Muscle layer of duodenum (tissue), 2 donors: ENCODE data around the gene ZNF813.

Experiments
- H3K27ac ChIP-seq: one replicate; pipeline ENCODE4 v1.7.0; 2013; ENCODE audit warnings: mild to moderate bottlenecking, low read length
- H3K27me3 ChIP-seq: one replicate; pipeline ENCODE4 v1.7.0; 2013; ENCODE audit warnings: low read depth, mild to moderate bottlenecking, control low read depth, low read length
- H3K36me3 ChIP-seq, 2 donors: one replicate each; pipeline ENCODE4 v1.7.0; 2013; ENCODE audit warnings: low read length in 2 of 2, control low read depth in 1 of 2, mild to moderate bottlenecking in 1 of 2; ENCODE audit not compliant: insufficient read depth in 2 of 2, control insufficient read depth in 1 of 2
- H3K4me1 ChIP-seq, 2 donors: one replicate each; pipeline ENCODE4 v1.7.0; 2013; ENCODE audit warnings: low read length in 2 of 2, mild to moderate bottlenecking in 2 of 2, control low read depth in 1 of 2, moderate library complexity in 1 of 2; ENCODE audit not compliant: insufficient read depth in 2 of 2, control insufficient read depth in 1 of 2
- H3K4me3 ChIP-seq, 2 donors: one replicate each; pipeline ENCODE4 v1.7.0; 2013; ENCODE audit warnings: low read length in 2 of 2, low read depth in 1 of 2, mild to moderate bottlenecking in 1 of 2
- H3K9me3 ChIP-seq, 2 donors: one replicate each; pipeline ENCODE4 v1.7.0; 2013; ENCODE audit warnings: low read length in 2 of 2, control low read depth in 1 of 2, mild to moderate bottlenecking in 1 of 2; ENCODE audit not compliant: control insufficient read depth in 1 of 2
- donor health status: healthy.

ZNF813 gene

DNA sequence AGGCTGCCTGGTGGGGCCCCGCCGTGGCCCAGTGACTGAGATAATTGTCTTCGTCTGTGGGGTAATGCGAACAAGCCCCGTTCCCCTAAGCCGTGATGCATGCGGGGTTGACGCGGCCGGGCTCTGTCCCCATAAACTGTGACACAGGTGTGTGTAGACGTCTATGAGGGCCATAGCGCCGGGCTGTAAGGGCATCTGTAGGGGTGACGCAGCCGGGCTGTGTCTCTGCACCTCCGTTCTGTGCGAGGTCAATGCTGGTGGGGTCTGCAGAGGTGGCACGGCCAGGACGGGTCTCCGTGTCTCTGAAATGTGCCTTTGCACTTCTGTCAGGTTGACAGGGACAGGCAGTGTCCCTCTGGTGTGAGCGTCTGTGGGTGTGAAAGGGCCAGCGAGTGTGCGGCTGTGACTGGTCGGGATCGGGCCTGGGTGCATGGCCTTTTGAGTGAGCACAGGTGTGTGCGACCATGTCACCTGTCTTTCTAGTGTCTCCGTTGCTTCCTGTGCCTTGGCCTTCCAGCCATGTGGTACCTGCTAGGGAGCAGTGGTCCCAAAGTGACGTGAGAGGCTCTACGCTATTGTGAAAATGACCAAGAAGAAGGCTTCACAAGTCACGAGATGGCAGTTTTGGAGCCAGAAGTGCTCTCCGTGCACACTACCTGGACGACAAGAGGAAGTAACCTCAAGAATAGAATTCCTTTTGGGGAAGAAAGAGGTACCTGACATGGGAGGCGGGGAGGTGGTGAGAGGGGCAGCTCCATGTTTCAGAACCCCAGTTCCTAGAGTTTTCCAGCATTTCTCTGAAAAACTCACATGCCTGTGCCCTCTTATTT is 54.1 kb downstream of the ZNF813 start:
- peak overlapping the region; percentile 78 to 83 for H3K4me3 ChIP-seq
- peaks cover 4 to 10% of the 10 kb centered on the region in 2 donors for H3K4me1 ChIP-seq
- H3K27ac ChIP-seq = no peak overlapping the region
- H3K27me3 ChIP-seq = no peaks in the 10 kb centered on the region
- no peaks in the 10 kb centered on the region for H3K36me3 ChIP-seq
- peaks cover 0 to 7% of the 10 kb centered on the region in 2 donors for H3K9me3 ChIP-seq

DNA sequence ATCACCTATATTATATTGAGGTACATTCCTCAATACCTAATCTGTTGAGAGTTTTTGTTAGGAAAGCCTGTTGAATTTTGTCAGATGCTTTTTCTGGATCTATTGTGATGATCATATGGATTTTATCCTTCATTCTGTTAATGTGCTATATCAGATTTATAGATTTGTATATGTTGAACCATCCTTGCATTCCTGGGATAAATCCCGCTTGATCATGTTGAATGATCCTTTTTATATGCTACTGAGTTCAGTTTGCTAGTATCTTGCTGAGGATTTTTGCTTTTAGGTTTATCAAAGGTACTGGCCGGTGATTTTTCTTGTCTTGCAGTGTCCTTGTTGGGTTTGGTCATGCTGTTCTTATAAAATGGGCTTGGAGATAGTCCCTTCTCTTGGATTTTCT is 58.4 kb downstream of the ZNF813 start:
- Histone ChIP-seq H3K4me3 (no peak overlapping the region), H3K27ac (no peak overlapping the region), H3K4me1 (peaks cover 4 to 9% of the 10 kb centered on the region in 2 donors), H3K27me3 (no peaks in the 10 kb centered on the region), H3K36me3 (no peaks in the 10 kb centered on the region), H3K9me3 (peaks cover 0 to 7% of the 10 kb centered on the region in 2 donors)

DNA sequence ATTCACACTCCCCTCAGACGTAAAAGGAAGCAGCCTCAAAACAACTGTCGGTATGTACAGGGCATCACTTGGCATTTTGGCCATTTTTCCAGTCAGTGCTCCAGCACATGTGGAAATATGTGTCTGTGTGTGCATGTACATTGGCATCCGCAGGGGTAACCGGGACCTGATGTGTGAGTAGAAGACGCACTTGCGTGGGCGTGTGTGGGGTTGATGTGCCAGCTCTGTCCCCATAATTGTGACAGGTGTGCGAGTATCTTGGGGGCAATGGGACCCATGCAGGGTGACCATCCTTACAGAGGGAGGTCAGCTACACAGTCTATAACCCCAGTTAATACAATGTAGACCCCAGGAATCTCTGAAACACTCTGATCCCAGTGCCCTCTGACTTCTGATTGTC is 63.1 kb downstream of the ZNF813 start:
- Histone ChIP-seq H3K36me3 (no peaks in the 10 kb centered on the region), H3K4me1 (no peaks in the 10 kb centered on the region), H3K27me3 (no peaks in the 10 kb centered on the region), H3K27ac (no peak overlapping the region), H3K9me3 (peaks cover 0 to 6% of the 10 kb centered on the region in 2 donors), H3K4me3 (no peak overlapping the region)

DNA sequence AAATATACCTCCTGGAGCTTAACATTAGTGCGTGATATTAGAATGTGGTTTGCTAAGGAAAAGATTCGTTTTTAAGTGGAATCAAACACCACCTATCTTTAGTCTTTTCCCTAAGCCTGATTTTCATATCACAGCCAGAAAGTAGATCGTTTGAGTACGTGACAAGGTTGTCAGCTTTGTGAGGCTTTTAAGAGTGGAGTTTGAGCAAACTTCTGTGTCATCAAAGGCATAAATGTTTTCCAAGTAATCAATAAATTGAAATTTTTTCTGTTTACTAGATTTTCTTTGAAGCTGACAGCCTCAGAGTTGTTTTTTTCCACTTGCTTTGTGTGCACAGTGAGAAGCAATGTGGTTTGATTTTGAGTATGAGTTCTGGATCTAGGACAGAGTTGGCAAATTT is 63.9 kb downstream of the ZNF813 start:
- Histone ChIP-seq H3K9me3 (no peaks in the 10 kb centered on the region), H3K4me1 (no peaks in the 10 kb centered on the region), H3K27ac (no peak overlapping the region), H3K4me3 (no peak overlapping the region), H3K36me3 (no peaks in the 10 kb centered on the region), H3K27me3 (no peaks in the 10 kb centered on the region)

DNA sequence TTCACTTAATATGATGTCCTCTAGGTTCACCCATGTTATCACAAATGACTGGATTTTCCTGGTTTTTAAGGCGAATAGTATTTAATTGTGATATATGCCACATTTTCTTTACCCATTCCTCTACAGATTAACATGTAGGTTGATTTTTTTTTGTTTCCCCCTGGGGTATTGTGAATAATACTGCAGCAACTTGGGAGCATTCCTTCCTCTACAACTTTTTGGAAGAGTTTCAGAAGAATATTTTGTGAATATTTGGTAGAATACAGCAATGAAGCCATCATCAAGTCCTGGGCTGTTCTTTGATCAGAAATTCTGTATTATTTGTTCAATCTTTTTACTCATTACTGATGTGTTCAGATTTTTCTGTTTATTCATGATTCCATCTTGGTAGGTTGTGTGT is 64.8 kb downstream of the ZNF813 start:
- Histone ChIP-seq H3K27me3 (no peaks in the 10 kb centered on the region), H3K4me3 (no peak overlapping the region)

GRCh38 chr19:53536225-53536548 is 68.7 kb downstream of the ZNF813 start:
- H3K27me3 ChIP-seq = no peaks in the 10 kb centered on the region
- peaks cover 0 to 4% of the 10 kb centered on the region in 2 donors for H3K4me1 ChIP-seq
- H3K27ac ChIP-seq = no peak overlapping the region
- no peaks in the 10 kb centered on the region for H3K9me3 ChIP-seq
- H3K36me3 ChIP-seq = peaks cover 0 to 8% of the 10 kb centered on the region in 2 donors
- H3K4me3 ChIP-seq = no peak overlapping the region

More for the DNA sequence above, 64.8 kb downstream of the ZNF813 start:
- H3K9me3 ChIP-seq = no peaks in the 10 kb centered on the region
- H3K36me3 ChIP-seq = no peaks in the 10 kb centered on the region
- no peaks in the 10 kb centered on the region for H3K4me1 ChIP-seq
- H3K27ac ChIP-seq = no peak overlapping the region

GRCh38 chr19:53537121-53537520 is 69.6 kb downstream of the ZNF813 start:
- Histone ChIP-seq H3K4me3 (peak overlapping the region; percentile 76 to 87), H3K9me3 (no peaks in the 10 kb centered on the region), H3K4me1 (peaks cover 0 to 4% of the 10 kb centered on the region in 2 donors), H3K27me3 (no peaks in the 10 kb centered on the region), H3K36me3 (peaks cover 0 to 8% of the 10 kb centered on the region in 2 donors), H3K27ac (peak overlapping the region; percentile 16)

- H3K9me3 ChIP-seq = no peaks in the 10 kb centered on the region
- H3K4me3 ChIP-seq = peak within 1 kb of the TSS; percentile 76 to 87
- H3K27me3 ChIP-seq = no peaks in the 10 kb centered on the region
- H3K36me3 ChIP-seq = peaks cover 0 to 8% of the 10 kb centered on the region in 2 donors
- peaks cover 0 to 4% of the 10 kb centered on the region in 2 donors for H3K4me1 ChIP-seq
- H3K27ac ChIP-seq = peak within 1 kb of the TSS; percentile 39
These were observed 70.2 kb downstream of the ZNF813 start, which contains the start of gene ZNF331 for GRCh38 chr19:53537521-53538377. ZNF331 (plus strand) TSS chr19:53538145; CDS start chr19:53569377, 31,232 bp downstream.

DNA sequence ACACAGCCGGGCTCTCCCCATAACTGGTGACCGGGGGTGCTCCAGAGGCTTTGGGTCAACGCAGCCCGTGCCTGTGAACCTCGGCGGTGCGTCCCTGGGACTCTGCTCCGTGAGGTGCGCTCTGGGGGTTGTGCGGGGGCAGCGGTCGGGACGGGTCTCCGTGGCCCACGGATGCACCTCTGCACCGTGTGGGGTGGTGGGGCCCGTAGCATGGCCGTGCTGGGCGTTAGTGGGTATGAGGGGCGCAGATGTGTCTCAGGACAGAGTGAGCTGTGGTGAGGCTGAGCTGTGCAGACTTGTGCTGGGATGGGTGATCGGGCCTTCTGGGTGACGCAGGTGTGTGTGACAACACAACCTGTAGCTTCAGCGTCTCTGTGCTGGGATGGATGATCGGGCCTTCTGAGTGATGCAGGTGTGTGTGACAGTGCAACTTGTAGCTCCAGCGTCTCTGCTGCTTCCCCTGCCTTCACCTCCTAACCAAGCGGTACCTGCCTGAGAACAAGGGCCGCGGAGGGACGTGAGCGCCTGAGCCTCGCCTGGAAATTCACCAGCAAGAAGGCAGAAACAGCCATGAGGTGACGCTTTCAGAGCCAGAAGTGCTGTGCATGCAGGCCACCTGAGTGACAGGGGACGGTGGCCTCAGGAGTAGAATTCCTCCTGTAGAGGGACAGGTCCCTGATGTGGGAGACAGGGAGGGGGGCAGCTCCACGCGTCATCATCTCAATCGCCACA is 71.0 kb downstream of the ZNF813 start:
- Histone ChIP-seq H3K27me3 (no peaks in the 10 kb centered on the region), H3K9me3 (no peaks in the 10 kb centered on the region), H3K4me3 (peak overlapping the region; percentile 76 to 87), H3K4me1 (peaks cover 0 to 4% of the 10 kb centered on the region in 2 donors), H3K27ac (no peak overlapping the region), H3K36me3 (peaks cover 0 to 8% of the 10 kb centered on the region in 2 donors)

DNA sequence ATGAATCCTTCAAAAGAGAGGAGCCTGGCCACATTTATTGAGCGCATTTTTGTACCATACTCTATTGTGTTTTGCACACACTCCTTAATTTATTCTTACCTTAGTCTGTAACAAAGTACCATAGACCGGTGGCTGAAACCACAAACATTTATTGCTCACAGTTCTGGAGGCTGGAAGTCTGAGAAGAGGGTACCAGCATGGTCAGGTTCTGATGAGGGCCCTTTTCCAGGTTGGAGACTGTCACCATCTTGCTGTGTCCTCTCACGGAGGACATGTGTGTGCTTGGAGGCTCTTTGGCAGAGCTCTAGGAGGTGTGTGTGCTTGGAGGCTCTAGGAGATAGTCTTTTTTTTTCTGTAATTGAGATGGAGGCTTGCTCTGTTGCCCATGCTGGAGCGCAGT is 72.6 kb downstream of the ZNF813 start:
- Histone ChIP-seq H3K4me3 (no peak overlapping the region), H3K27ac (no peak overlapping the region), H3K4me1 (peaks cover 0 to 4% of the 10 kb centered on the region in 2 donors), H3K27me3 (no peaks in the 10 kb centered on the region), H3K9me3 (no peaks in the 10 kb centered on the region), H3K36me3 (peaks cover 0 to 8% of the 10 kb centered on the region in 2 donors)

- H3K4me1 ChIP-seq = peaks cover 0 to 4% of the 10 kb centered on the region in 2 donors
- no peaks in the 10 kb centered on the region for H3K27me3 ChIP-seq
These were observed 74.4 kb downstream of the ZNF813 start for GRCh38 chr19:53541971-53542370.

More at GRCh38 chr19:53541971-53542370, 74.4 kb downstream of the ZNF813 start:
- no peak overlapping the region for H3K4me3 ChIP-seq
- H3K9me3 ChIP-seq = no peaks in the 10 kb centered on the region
- H3K27ac ChIP-seq = no peak overlapping the region
- peaks cover 0 to 8% of the 10 kb centered on the region in 2 donors for H3K36me3 ChIP-seq
